NOMO-1 (cell line): ENCODE results near the gene DNAAF1.
"Not testable (repeated sequence)": the region's sequence is repeated elsewhere in the genome, so short reads cannot be mapped to it uniquely, and the experiment has no call there.

Experiments used
- DNase-seq, 2 experiments: peaks; one replicate each; lab custom pipeline; 2025; ENCODE audit not compliant: unreplicated experiment in 2 of 2; lab: John Stamatoyannopoulos, UW

Gene DNAAF1

GRCh38 chr16:84144859-84145639, at the start of gene DNAAF1, which contains the start of gene HSDL1:
Gene DNAAF1 (plus strand): TSS chr16:84145308. CDS start chr16:84145441, 133 bp downstream.
Gene HSDL1 (minus strand): TSS chr16:84145177. CDS start chr16:84131321, 13,856 bp downstream.
- DNase-seq, result peak; percentile 68 to 84

- DNase-seq, result no peak
These were observed 49.6 kb upstream of the DNAAF1 start for GRCh38 chr16:84095466-84095865.

GRCh38 chr16:84096447-84097005, 48.6 kb upstream of the DNAAF1 start:
- no peak for DNase-seq

GRCh38 chr16:84098939-84099338, 46.2 kb upstream of the DNAAF1 start:
- no peak for DNase-seq

- DNase-seq, result no peak
These were observed 41.4 kb upstream of the DNAAF1 start for GRCh38 chr16:84103678-84104077.

- DNase-seq, result no peak
These were observed 40.9 kb upstream of the DNAAF1 start for GRCh38 chr16:84104231-84104630.

GRCh38 chr16:84105301-84105815, 39.8 kb upstream of the DNAAF1 start:
- DNase-seq, result no peak

- DNase-seq, result no peak
These were observed 39.0 kb upstream of the DNAAF1 start for GRCh38 chr16:84105948-84106740.

- DNase-seq, result no peak
These were observed 37.2 kb upstream of the DNAAF1 start for GRCh38 chr16:84107921-84108320.

- no peak for DNase-seq
These were observed 35.3 kb upstream of the DNAAF1 start for GRCh38 chr16:84109598-84110335.

GRCh38 chr16:84110527-84110926, 34.6 kb upstream of the DNAAF1 start:
- DNase-seq, result no peak

GRCh38 chr16:84111525-84111924, 33.6 kb upstream of the DNAAF1 start:
- DNase-seq, result no peak

- DNase-seq, result not testable (repeated sequence)
These were observed 33.2 kb upstream of the DNAAF1 start for GRCh38 chr16:84111949-84112348.

GRCh38 chr16:84115919-84116719, 29.0 kb upstream of the DNAAF1 start:
- DNase-seq, result peak; percentile 12 to 36

- peak; percentile 94 to 97 for DNase-seq
These were observed 28.2 kb upstream of the DNAAF1 start, which contains the start of gene MBTPS1 for GRCh38 chr16:84116720-84117493. Gene MBTPS1 (minus strand): TSS chr16:84116942. CDS start chr16:84101783, 15,159 bp downstream.

GRCh38 chr16:84117494-84117843, 27.6 kb upstream of the DNAAF1 start:
- peak; percentile 17 to 28 for DNase-seq

- not testable (repeated sequence) for DNase-seq
These were observed 26.8 kb upstream of the DNAAF1 start for GRCh38 chr16:84118315-84118714.

GRCh38 chr16:84119368-84119767, 25.7 kb upstream of the DNAAF1 start:
- DNase-seq, result no peak

- no peak for DNase-seq
These were observed 25.1 kb upstream of the DNAAF1 start for GRCh38 chr16:84120023-84120422.
